Measurements from ENCODE around the gene RRP9.
A peak's percentile ranks its signal among the peaks of the same experiment; 100 is the strongest.
"Not testable (repeated sequence)": the region's sequence is repeated elsewhere in the genome, so short reads cannot be mapped to it uniquely, and the experiment has no call there.

RRP9 gene, protein sequence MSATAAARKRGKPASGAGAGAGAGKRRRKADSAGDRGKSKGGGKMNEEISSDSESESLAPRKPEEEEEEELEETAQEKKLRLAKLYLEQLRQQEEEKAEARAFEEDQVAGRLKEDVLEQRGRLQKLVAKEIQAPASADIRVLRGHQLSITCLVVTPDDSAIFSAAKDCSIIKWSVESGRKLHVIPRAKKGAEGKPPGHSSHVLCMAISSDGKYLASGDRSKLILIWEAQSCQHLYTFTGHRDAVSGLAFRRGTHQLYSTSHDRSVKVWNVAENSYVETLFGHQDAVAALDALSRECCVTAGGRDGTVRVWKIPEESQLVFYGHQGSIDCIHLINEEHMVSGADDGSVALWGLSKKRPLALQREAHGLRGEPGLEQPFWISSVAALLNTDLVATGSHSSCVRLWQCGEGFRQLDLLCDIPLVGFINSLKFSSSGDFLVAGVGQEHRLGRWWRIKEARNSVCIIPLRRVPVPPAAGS

GRCh38 chr3:51941798-51942602 lies at the start of gene RRP9, which contains the start of gene PARP3:
Gene RRP9 (minus strand): TSS chr3:51941904. CDS start chr3:51941867, 37 bp downstream.
Gene PARP3 (plus strand): TSS chr3:51942363. CDS start chr3:51943356, 993 bp downstream.
- DNase-seq (ENCODE audit: low spot score): peak; percentile 100

DNA sequence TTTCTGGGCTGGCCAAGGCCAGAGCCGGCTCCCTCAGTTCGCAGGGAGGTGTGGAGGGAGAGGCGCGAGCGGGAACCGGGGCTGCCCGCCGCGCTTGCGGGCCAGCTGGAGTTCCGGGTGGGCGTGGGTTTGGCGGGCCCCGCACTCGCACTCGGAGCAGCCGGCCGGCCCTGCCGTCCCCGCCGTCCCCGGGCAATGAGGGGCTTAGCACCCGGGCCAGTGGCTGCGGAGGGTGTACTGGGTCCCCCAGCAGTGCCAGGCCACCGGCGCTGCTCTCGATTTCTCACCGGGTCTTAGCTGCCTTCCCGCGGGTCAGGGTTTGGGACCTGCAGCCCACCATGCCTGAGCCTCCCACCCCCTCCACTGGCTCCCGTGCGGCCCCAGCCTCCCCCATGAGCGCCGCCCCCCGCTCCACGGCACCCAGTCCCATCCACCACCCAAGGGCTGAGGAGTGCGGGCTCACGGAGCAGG lies 48.8 kb upstream of the RRP9 start:
- DNase-seq (ENCODE audit: low spot score): not testable (repeated sequence)

- DNase-seq (ENCODE audit: low spot score): no peak
Observed at GRCh38 chr3:51988286-51989146, 46.8 kb upstream of the RRP9 start.

DNA sequence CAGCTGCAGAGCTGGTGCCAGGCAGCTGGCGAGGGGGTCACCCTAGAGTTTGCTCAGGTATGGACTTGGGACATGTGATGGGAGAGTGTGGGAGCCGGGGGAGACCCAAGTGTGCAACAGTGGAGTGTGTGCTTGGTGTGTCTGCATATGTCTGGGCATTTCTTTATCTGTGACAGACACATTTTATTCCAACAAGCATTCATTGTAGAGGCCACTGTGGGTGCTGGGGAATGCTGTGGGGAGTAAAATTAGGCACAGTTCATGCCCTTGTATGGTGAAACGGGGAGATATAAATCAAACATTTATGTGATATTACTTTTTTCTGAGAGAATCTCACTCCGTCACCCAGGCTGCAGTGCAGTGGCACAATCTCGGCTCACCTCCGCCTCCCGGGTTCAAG lies 45.9 kb upstream of the RRP9 start:
- no peak for DNase-seq (ENCODE audit: low spot score)

DNA sequence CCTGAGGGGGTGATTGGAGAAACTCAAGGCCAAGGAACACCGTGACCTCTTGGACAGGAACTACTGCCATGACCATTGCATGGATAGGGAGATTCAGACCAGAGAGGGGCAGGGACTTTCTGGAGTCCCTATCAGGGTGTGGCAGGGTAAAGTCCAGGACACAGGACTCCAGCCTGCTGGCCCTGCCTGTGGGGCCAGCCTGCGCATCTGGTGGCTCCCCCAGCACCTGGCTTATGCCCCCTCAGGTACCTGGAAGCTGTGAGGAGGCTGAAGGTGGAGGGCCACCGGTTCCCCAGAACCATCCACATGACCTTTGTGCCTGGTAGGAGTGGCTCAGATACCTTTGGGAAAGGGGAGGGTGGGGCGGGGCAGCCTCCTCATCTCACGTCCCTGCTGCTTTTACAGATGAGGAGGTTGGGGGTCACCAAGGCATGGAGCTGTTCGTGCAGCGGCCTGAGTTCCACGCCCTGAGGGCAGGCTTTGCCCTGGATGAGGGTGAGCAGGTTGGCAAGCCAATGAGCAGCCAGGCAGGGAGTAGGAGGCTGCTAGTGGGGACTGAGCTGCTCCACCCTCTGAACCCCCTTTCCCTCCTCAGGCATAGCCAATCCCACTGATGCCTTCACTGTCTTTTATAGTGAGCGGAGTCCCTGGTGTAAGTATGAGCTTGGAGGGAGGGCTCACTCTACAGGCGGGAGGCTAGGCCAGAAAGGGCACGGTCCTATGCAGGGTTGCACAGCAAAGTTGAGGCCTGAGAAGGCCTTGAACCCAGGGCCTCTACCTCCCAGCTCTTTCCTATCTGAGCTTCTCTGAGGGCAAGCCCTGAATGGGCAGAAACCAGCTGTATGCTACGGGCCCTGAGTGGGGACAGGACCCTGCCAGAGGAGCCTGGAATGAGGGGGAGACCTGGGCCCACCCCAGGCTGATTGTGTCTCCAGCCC lies 44.6 kb upstream of the RRP9 start:
- DNase-seq (ENCODE audit: low spot score): no peak

GRCh38 chr3:51985063-51985462 lies 43.4 kb upstream of the RRP9 start:
- no peak for DNase-seq (ENCODE audit: low spot score)

DNA sequence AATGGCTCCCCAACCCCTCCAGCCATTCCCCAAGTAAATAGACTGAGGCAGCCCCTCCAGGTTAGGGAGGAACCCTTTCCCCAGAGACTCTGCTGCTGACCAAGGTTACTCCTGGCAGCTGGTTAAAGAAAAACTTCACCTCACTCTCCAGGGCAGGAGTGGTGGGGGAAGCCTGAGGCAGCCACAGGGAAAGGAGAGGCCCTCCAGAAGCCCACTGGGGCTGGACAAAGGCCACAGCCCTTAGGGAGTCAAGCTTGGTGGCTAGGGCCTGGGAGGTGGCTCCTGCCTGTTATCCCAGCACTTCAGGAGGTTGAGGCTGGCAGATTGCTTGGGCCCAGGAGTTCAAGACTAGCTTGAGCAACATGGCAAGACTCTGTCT lies 42.6 kb upstream of the RRP9 start:
- no peak for DNase-seq (ENCODE audit: low spot score)

DNA sequence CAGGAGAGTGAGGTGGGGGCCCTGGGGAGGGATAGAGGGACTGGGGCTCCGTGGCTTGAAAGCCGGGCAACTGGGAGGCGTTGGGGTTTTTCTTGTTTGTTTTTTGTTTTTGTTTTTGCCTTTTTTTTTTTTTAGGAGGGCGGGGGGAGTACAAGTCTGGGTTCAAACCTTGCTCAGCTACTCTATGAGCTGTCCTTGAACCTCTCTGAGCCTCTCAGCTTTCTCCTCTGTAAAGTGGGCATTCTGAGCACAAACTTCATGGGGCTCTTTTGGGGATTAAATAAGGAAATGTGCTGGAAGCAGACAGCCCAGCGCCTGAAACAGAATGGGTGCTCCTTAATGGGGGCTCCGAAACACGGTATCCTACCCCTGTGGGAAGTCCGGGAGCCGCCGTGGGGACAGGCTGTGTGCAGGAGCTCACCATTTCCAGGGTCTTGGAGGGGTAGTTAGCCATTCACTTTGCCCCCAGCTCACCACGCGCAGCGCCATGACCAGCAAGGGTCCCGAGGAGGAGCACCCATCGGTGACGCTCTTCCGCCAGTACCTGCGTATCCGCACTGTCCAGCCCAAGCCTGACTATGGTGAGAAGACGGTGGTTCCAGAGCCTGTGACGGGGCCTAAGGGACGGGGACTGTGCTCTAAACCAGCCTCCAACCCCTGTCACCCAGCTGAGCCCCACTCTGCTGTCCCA lies 42.0 kb upstream of the RRP9 start:
- DNase-seq (ENCODE audit: low spot score): peak; percentile 23

DNA sequence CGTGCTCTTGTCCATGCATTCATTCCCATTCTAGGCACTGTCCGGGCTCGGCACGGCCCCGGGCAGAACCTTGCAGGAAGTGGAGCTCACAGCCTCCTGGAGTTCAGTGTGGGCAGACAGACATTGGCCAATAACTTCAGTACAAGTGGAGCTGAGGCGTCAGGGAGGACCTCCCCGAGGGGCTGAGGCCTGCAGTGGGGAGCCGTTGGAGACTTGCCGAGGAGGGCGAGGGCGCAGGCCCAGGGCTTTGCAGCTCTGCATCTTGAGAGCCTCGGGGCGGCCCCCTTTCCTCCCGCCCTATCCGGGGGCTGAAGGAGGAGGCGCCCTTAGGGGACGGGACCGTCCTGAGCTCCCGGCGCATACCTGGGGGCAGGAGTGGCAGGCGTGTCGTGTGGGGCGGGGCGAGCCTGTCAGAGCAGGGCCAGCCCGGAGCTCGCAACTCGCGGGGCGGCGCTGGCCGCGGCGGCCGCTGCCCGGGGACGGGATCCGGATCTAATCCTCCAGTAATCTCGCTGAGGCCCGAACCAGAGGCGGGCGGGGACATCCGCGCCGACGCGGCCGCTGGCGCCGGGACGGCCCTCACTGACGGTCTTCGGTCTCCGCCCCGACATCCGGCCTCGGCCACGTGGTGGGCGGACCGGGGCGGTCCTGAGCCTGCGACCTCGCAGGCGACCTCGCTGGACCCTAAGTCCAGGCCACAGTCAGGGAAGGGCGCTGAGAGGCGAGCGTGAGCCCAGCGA lies 41.3 kb upstream of the RRP9 start, which contains the start of gene ACY1:
ACY1 (plus strand) TSS at position 698 of the 740 bp plus-strand sequence. CDS start 530 bp downstream, outside the sequence.
- DNase-seq (ENCODE audit: low spot score): peak; percentile 91

GRCh38 chr3:51982352-51982837 lies 40.7 kb upstream of the RRP9 start:
- DNase-seq (ENCODE audit: low spot score): peak; percentile 93

GRCh38 chr3:51980253-51980652 lies 38.5 kb upstream of the RRP9 start:
- no peak for DNase-seq (ENCODE audit: low spot score)

- no peak for DNase-seq (ENCODE audit: low spot score)
Observed at GRCh38 chr3:51978143-51978502, 36.4 kb upstream of the RRP9 start.

DNA sequence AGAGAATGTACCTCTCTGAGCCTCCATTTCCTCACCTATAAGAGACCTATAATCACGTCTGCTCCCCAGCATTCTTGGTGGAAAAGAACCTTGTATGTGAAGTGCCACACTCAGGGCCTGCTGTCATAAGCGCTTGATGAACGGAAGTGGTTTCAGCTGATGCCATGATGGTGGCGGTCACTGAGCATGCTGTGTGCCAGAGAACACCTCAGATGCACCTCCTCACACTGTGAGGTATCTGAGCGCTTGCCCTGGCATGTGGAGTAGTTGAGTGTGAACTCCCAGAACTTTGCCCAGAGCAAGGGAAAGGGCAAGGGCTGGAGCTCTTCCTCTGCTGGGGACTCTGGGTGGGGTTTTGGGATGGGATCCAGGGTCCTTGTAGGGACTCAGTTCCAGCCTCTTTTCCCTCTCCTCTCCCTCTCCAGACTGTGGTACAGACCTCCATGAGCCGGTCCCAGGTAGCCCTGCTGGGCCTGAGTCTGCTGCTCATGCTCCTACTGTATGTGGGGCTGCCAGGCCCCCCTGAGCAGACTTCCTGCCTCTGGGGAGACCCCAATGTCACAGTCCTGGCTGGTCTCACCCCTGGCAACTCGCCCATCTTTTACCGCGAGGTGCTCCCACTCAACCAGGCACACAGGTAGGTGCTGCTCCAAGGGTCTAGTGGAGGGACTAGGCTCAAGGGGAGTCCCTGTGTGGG lies 35.9 kb upstream of the RRP9 start:
- peak; percentile 28 for DNase-seq (ENCODE audit: low spot score)

DNA sequence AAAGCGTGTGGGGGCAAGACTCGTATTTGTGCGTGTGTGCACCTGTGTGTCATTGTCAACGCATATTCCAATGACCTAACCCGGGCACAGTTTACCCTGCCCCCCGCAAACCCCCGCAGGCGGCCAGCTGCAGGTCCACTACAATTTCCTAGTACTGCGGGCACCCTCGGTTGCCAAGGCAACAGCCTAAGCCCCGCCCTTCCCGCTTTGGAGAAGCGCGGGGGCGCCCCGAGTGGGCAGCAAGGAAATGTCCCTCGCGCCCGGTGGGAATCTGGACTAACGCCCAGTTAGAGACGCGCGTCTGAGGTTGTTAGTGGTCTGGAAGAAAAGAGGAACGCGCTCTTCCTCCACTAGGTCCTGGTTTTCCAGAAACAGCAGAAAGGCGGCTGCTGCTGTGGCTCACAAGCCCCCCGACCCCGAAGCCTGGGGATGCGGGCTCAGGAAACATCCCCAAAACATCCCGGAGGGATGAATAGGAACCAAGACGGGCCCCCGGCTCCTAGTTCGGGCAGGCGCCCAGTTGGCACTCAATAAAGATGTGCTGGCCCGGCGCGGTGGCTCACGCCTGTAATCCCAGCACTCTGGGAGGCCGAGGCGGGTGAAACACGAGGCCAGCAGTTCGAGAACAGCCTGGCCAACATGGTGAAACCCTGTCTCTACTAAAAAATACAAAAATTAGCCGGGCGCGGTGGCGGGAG lies 34.3 kb upstream of the RRP9 start:
- DNase-seq (ENCODE audit: low spot score): peak; percentile 52

GRCh38 chr3:51974963-51975851 lies 33.5 kb upstream of the RRP9 start, which contains the start of gene ABHD14A:
Gene ABHD14A (plus strand): TSS chr3:51975064. CDS start chr3:51975136, 72 bp downstream.
- DNase-seq (ENCODE audit: low spot score): peak; percentile 62

- DNase-seq (ENCODE audit: low spot score): no peak
Observed at GRCh38 chr3:51974277-51974962, 32.7 kb upstream of the RRP9 start.
